KBM-7 (cell line): ENCODE measurements around the gene FBXL15.

ENCODE experiments used
- DNase-seq: peaks from one replicate; pipeline ENCODE4 v3.0.0-alpha.2; 2015
- in situ Hi-C: fragments of 300-500 bp; cut with MboI; formaldehyde crosslinking; loops from 2 replicates; pipeline ENCODE4 v1.14.3; 2020; ENCODE audit warnings: low sequenced_read_pairs, low pct_unique_long_range_greater_than_20kb, mixed read lengths

Gene FBXL15

GRCh38 chr10:102470579-102471546 lies 50.2 kb downstream of the FBXL15 start:
- DNase-seq, result no peak
- in situ Hi-C loops, result no loop called here
